Chondrocyte (in vitro differentiated cells): ENCODE measurements around the gene ANKK1. TPM values are rescaled to one million over a fixed set of nuclear protein-coding genes. Genes with fewer than 3 reads are reported as not detected.

Source experiments
- DNase-seq: peaks from one replicate; pipeline ENCODE4 v3.0.0; 2021; ENCODE audit warnings: mixed read lengths, low spot score
- H3K27ac Mint-ChIP-seq: one replicate; pipeline ENCODE4 v1.8.0; 2021; ENCODE audit warnings: mild to moderate bottlenecking, moderate library complexity, mixed read lengths; ENCODE audit not compliant: unreplicated experiment
- H3K27me3 Mint-ChIP-seq: 2 replicates; pipeline ENCODE4 v1.8.0; 2021; ENCODE audit warnings: low read depth, mixed read lengths
- H3K36me3 Mint-ChIP-seq: 2 replicates; pipeline ENCODE4 v1.8.0; 2021; ENCODE audit warnings: low read depth, mixed read lengths
- H3K4me1 Mint-ChIP-seq: 2 replicates; pipeline ENCODE4 v1.8.0; 2021; ENCODE audit warnings: low read depth, mild to moderate bottlenecking, mixed read lengths
- H3K4me3 Mint-ChIP-seq: one replicate; pipeline ENCODE4 v1.8.0; 2021; ENCODE audit warnings: mild to moderate bottlenecking, moderate library complexity, mixed read lengths; ENCODE audit not compliant: unreplicated experiment
- H3K9me3 Mint-ChIP-seq: 2 replicates; pipeline ENCODE4 v1.8.0; 2021; ENCODE audit warnings: low read depth, mixed read lengths
- total RNA-seq: library from RNA; stranded (reverse); gene quantifications from 3 replicates; pipeline ENCODE4 v1.2.1, GENCODE V29; 2021
- TF ChIP-seq, protein P1 (sequence below): fragments of 200-600 bp; sonication (generic); IDR thresholded peaks from 2 replicates; pipeline ENCODE4 v1.5.0; 2021; ENCODE audit warnings: antibody characterized with exemption, mild to moderate bottlenecking, moderate library complexity

The ANKK1 gene
- total RNA-seq, 1 donor from 2014 or later = not detected

DNA sequence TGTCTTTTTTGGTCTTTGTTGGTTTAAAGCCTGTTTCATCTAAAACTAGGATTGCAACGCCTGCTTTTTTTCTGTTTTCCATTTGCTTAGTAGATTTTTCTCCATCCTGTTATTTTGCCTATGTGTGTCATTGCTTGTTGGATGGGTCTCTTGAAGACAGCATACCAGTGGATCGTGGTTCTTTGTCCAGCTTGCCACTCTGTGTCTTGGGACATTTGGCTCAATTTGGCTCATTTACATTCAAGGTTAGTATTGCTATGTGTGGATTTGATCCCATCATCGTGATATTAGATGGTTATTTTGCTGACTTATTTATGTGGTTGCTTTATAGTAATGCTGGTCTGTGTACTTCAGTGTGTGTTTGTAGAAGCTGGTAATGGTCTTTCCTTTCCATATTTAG lies 31.4 kb upstream of the ANKK1 start:
- Mint-ChIP-seq H3K27ac (no peak overlapping the region), H3K4me3 (no peak overlapping the region), H3K27me3 (no peaks in the 10 kb centered on the region), H3K36me3 (peaks cover 54% of the 10 kb centered on the region), H3K4me1 (no peaks in the 10 kb centered on the region), H3K9me3 (peaks cover 34% of the 10 kb centered on the region)
- DNase-seq = no peak
- TF ChIP-seq, protein P1, sequence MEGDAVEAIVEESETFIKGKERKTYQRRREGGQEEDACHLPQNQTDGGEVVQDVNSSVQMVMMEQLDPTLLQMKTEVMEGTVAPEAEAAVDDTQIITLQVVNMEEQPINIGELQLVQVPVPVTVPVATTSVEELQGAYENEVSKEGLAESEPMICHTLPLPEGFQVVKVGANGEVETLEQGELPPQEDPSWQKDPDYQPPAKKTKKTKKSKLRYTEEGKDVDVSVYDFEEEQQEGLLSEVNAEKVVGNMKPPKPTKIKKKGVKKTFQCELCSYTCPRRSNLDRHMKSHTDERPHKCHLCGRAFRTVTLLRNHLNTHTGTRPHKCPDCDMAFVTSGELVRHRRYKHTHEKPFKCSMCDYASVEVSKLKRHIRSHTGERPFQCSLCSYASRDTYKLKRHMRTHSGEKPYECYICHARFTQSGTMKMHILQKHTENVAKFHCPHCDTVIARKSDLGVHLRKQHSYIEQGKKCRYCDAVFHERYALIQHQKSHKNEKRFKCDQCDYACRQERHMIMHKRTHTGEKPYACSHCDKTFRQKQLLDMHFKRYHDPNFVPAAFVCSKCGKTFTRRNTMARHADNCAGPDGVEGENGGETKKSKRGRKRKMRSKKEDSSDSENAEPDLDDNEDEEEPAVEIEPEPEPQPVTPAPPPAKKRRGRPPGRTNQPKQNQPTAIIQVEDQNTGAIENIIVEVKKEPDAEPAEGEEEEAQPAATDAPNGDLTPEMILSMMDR = no peak

DNA sequence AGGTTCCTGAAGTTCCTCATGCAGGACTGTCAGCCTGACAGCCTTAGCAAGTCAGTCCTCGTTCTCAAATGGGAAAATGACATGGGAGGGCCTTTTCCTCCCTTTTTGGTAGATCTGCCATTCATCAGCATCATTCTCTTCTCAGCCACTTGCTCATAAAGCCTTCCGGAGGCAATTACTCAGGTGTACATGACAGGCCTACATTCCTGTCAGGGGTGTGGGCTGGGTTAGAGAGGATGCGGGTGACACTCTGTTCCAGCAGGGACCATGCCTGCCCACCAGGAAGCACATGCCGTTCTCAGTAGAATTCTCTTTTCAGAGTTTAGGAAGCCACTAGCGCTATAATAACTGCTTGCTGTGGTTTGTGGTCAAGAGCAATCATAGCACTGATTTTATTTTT lies 24.2 kb upstream of the ANKK1 start:
- Mint-ChIP-seq H3K36me3 (peaks cover 30% of the 10 kb centered on the region), H3K27me3 (no peaks in the 10 kb centered on the region), H3K4me3 (no peak overlapping the region), H3K9me3 (no peaks in the 10 kb centered on the region), H3K4me1 (no peaks in the 10 kb centered on the region), H3K27ac (no peak overlapping the region)
- TF ChIP-seq, protein P1 = no peak
- DNase-seq = no peak

DNA sequence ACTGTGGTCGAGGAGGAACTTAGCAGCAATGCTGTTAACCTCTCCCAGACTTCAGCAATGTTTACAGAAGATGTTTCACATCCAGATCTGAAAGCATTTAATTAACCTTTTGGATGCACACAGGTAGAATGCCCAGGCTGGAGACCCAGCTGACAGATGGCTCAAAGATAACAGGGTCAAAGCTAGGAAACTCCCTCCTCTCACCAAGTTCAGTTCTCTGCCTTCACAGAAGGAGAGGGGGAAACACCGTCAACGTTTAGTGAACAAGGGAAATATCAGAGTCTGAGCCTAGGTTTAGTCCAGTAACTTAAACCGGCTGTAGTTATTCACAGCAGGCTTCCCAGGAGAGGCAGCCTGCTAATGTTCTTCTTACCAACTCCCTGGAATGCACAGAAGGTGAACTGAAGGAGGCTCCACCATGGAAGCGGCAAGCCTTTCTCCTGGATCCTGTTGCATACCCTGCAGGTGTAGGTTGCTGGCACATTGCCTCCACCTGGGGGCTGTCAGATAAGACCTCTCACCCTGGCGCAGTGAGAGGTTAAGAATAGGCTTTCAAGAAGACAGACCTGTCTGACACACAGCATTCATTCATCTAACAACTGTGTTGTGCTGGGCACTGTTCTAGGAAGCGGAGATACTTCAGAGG lies 23.5 kb upstream of the ANKK1 start:
- no peaks in the 10 kb centered on the region for H3K4me1 Mint-ChIP-seq
- no peaks in the 10 kb centered on the region for H3K9me3 Mint-ChIP-seq
- H3K27me3 Mint-ChIP-seq = no peaks in the 10 kb centered on the region

DNA sequence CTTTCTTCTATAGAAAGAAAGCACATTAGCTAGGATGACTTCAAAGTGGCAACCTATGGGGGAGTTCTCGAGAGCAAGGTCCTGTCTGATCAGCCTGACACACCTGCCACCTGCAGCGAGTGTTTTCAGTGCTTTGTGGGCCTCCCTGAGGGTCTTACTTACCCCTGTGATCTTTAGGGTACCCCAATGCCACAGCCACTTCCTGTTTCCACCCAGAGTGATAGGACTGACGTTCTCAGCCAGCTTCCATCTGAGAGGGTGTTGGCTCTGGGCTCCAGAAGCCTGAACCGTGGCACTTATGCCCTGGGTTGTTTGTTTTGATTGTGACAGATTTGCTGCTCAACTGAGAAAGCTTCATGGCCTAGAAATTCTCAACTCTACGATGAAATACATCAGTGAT lies 21.7 kb upstream of the ANKK1 start:
- peaks cover 19% of the 10 kb centered on the region for H3K36me3 Mint-ChIP-seq
- H3K27me3 Mint-ChIP-seq = no peaks in the 10 kb centered on the region
- DNase-seq = no peak
- H3K27ac Mint-ChIP-seq = no peak overlapping the region
- TF ChIP-seq, protein P1 = no peak
- no peaks in the 10 kb centered on the region for H3K4me1 Mint-ChIP-seq
- H3K4me3 Mint-ChIP-seq = no peak overlapping the region
- H3K9me3 Mint-ChIP-seq = no peaks in the 10 kb centered on the region

More for the DNA sequence above, 23.5 kb upstream of the ANKK1 start:
- Mint-ChIP-seq H3K4me3 (no peak overlapping the region), H3K36me3 (peaks cover 28% of the 10 kb centered on the region), H3K27ac (no peak overlapping the region)
- TF ChIP-seq, protein P1 = no peak
- no peak for DNase-seq

DNA sequence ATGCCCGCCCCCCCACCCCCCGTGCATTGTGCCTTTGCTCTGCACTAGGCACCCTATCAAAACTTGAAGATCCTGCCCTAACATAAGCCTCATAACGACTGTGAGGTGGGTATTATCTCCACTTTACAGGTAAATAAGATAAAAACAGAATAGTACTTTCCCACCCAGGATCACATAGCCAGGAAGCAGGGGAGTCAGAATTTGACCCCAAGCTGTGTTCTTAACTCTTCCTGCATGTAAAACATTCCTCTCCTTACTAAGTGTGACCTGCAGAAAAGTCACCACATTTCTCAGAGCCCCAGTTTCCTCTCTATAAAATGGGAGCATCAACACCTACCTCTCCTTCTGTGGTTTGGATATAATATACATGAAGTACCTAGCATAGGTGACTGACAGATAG lies 18.2 kb upstream of the ANKK1 start:
- no peak overlapping the region for H3K27ac Mint-ChIP-seq

More for the DNA sequence above, 18.2 kb upstream of the ANKK1 start:
- Mint-ChIP-seq H3K4me1 (no peaks in the 10 kb centered on the region), H3K36me3 (peaks cover 6% of the 10 kb centered on the region), H3K27me3 (no peaks in the 10 kb centered on the region), H3K4me3 (no peak overlapping the region), H3K9me3 (no peaks in the 10 kb centered on the region)
- TF ChIP-seq, protein P1 = no peak
- DNase-seq = no peak
